Epithelial cell of proximal tubule (primary cell): ENCODE results near the gene TYMS. TPM values are rescaled to one million over a fixed set of nuclear protein-coding genes. Genes with fewer than 3 reads are reported as not detected.

Experiments
- DNase-seq: peaks from one replicate; pipeline ENCODE4 v3.0.0-alpha.2; 2011; ENCODE audit warnings: low read depth
- H3K4me3 ChIP-seq: 2 replicates; pipeline ENCODE4 v1.5.1; 2011; ENCODE audit warnings: low read depth, mild to moderate bottlenecking, low read length
- CTCF ChIP-seq: conservative IDR thresholded peaks from 2 replicates; pipeline ENCODE4 v1.5.1; 2012; ENCODE audit warnings: low read depth, mild to moderate bottlenecking, low read length
- total RNA-seq: library from RNA; depleted of rRNA; stranded (reverse); fragments of >200 nt; gene quantifications from 2 replicates; pipeline ENCODE4 v1.2.3, GENCODE V29; 2015

TYMS gene
- total RNA-seq, 1 donor from 2014 or later: 65.6 TPM

- H3K4me3 ChIP-seq: no peak overlapping the region
- peak; percentile 47 for TF ChIP-seq CTCF
Measured at GRCh38 chr18:666177-666576, 8.7 kb downstream of the TYMS start.

GRCh38 chr18:666628-667027, 9.2 kb downstream of the TYMS start:
- DNase-seq: no peak
- no peak for TF ChIP-seq CTCF
- no peak overlapping the region for H3K4me3 ChIP-seq

More at GRCh38 chr18:666177-666576, 8.7 kb downstream of the TYMS start:
- no peak for DNase-seq

- TF ChIP-seq CTCF: no peak
- H3K4me3 ChIP-seq: no peak overlapping the region
- peak; percentile 31 for DNase-seq
Measured at GRCh38 chr18:668260-668659, 10.8 kb downstream of the TYMS start.

GRCh38 chr18:669077-669476, 11.6 kb downstream of the TYMS start:
- no peak for TF ChIP-seq CTCF
- no peak for DNase-seq
- H3K4me3 ChIP-seq: no peak overlapping the region

- no peak for TF ChIP-seq CTCF
- no peak overlapping the region for H3K4me3 ChIP-seq
- DNase-seq: no peak
Measured at GRCh38 chr18:670522-670921, 13.1 kb downstream of the TYMS start.

GRCh38 chr18:671405-671804, 14.0 kb downstream of the TYMS start:
- DNase-seq: no peak
- no peak overlapping the region for H3K4me3 ChIP-seq
- TF ChIP-seq CTCF: no peak

GRCh38 chr18:673317-673716, 15.9 kb downstream of the TYMS start:
- no peak for DNase-seq
- H3K4me3 ChIP-seq: no peak overlapping the region
- no peak for TF ChIP-seq CTCF
